Colonic mucosa (tissue), 4 donors: ENCODE measurements around the gene RAD51AP2. TPM values are rescaled to one million over a fixed set of nuclear protein-coding genes. Genes with fewer than 3 reads are reported as not detected.
"Not testable (repeated sequence)": the region's sequence is repeated elsewhere in the genome, so short reads cannot be mapped to it uniquely, and the experiment has no call there.

ENCODE experiments used
- DNase-seq: peaks from one replicate; pipeline ENCODE4 v3.0.0-alpha.2; 2020
- H3K27ac ChIP-seq: fragments of 200-600 bp; one replicate; pipeline ENCODE4 v1.8.0; 2021
- H3K27me3 ChIP-seq: fragments of 200-600 bp; one replicate; pipeline ENCODE4 v1.8.0; 2021
- H3K36me3 ChIP-seq: fragments of 200-600 bp; one replicate; pipeline ENCODE4 v1.8.0; 2021
- H3K4me1 ChIP-seq: fragments of 200-600 bp; one replicate; pipeline ENCODE4 v1.8.0; 2021; ENCODE audit warnings: mild to moderate bottlenecking
- H3K4me3 ChIP-seq: fragments of 200-600 bp; one replicate; pipeline ENCODE4 v1.8.0; 2021
- H3K9ac ChIP-seq, 2 donors: one replicate each; pipeline ENCODE4 v1.7.0; 2013; ENCODE audit warnings: control low read depth in 2 of 2, low read depth in 2 of 2, low read length in 2 of 2
- H3K9me3 ChIP-seq: fragments of 200-600 bp; one replicate; pipeline ENCODE4 v1.8.0; 2021
- intact Hi-C: fragments of 100-400 bp; cut with DNase I; formaldehyde crosslinking; loops from one replicate; pipeline ENCODE4 v1.14.1; 2022
- total RNA-seq, 2 donors: library from RNA; stranded (reverse); fragmentation: NEBNext Ultra II Directional in 1 of 2; extraction: Animal tissue kit (Norgen Biotek cat#: 25700) in 1 of 2; gene quantifications; one replicate each; pipeline ENCODE4 v1.2.1, GENCODE V29; 2021
- TF ChIP-seq, protein P1 (sequence below): fragments of 200-600 bp; IDR thresholded peaks from one replicate; pipeline ENCODE4 v1.8.0; 2022; ENCODE audit warnings: antibody characterized with exemption, mild to moderate bottlenecking
- donor health status: healthy.
- donor health status: DM: no; HTN: no; CAD: no.
- donor health status: DM: no; HTN: no; CAD: no.

Gene RAD51AP2
- total RNA-seq, 2 donors from 2014 or later, result 0.11 to 0.12 TPM

GRCh38 chr2:17517481-17518211 is 594 bp downstream of the RAD51AP2 start:
- H3K9ac ChIP-seq, result peak overlapping the region; percentile 32 to 41
- no peak overlapping the region for H3K27ac ChIP-seq
- no peaks in the 10 kb centered on the region for H3K4me1 ChIP-seq
- no peaks in the 10 kb centered on the region for H3K36me3 ChIP-seq
- H3K27me3 ChIP-seq, result no peaks in the 10 kb centered on the region
- H3K4me3 ChIP-seq, result peak overlapping the region; percentile 46
- no peak for DNase-seq
- intact Hi-C loops, result no loop called here
- no peaks in the 10 kb centered on the region for H3K9me3 ChIP-seq
- TF ChIP-seq, protein P1, sequence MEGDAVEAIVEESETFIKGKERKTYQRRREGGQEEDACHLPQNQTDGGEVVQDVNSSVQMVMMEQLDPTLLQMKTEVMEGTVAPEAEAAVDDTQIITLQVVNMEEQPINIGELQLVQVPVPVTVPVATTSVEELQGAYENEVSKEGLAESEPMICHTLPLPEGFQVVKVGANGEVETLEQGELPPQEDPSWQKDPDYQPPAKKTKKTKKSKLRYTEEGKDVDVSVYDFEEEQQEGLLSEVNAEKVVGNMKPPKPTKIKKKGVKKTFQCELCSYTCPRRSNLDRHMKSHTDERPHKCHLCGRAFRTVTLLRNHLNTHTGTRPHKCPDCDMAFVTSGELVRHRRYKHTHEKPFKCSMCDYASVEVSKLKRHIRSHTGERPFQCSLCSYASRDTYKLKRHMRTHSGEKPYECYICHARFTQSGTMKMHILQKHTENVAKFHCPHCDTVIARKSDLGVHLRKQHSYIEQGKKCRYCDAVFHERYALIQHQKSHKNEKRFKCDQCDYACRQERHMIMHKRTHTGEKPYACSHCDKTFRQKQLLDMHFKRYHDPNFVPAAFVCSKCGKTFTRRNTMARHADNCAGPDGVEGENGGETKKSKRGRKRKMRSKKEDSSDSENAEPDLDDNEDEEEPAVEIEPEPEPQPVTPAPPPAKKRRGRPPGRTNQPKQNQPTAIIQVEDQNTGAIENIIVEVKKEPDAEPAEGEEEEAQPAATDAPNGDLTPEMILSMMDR, result no peak

DNA sequence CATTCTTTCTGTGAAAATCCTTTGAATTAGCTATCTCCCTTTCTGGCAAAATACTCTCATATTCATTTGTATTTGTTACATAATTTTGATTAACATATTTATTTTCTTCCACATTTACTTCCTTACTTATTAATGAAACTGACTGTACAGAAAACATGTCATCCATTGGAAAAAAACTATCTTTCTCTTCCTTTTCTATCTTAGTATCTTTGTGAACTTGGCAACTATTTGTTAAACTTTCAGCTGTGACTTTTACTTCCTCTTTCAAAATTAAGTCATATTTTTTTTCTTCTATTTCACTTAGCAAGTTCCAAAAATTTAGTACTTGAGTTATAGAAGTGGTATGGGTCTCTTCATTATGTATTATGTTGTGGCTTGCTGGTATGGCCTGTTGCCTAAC is 2.6 kb downstream of the RAD51AP2 start:
- Histone ChIP-seq H3K9me3 (no peaks in the 10 kb centered on the region), H3K4me3 (no peak overlapping the region), H3K27me3 (no peaks in the 10 kb centered on the region), H3K4me1 (no peaks in the 10 kb centered on the region), H3K36me3 (no peaks in the 10 kb centered on the region), H3K27ac (no peak overlapping the region), H3K9ac (no peak overlapping the region)
- TF ChIP-seq, protein P1, result no peak
- intact Hi-C loops, result no loop called here
- no peak for DNase-seq

DNA sequence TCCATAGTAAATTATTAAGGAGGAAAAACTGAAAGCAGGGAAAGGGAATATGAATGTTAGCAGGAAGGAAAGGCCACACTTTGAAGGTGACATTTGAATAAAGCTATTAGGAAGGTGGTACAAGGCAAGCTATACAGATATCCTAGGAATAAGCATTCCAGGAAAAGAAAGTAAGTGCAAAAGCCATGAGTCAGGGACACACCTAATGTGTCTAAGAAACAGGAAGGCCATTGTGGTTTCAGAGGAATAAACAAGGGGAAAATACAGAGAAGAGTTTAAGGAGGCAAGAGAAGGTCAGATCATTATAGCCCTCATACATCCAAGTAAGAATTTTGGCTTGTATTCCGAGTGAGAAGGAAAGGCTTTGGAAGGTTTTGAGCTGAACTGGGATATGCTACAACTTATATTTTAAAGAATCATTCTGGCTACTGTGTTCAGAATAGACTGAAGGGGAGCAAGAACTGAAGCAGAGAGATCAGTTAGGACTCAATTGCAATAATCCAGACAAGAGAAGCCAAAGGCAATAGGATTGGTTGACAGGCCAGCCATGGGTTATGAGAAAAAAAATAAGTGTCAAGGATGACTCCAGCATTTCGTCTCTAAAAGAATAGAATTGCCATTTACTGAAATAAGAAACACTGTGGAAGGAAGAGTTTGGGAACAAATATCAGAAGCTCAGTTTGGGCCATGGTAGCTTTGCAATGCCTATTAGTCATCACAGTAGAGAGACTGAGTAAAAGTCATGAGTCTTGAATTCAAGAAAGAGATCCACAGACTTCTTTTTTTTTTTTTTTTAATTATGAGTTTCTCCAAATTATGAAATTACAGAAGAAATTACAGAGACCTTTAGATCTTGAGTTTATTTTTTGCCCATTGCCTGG is 11.3 kb downstream of the RAD51AP2 start:
- no peaks in the 10 kb centered on the region for H3K36me3 ChIP-seq
- no peak overlapping the region for H3K4me3 ChIP-seq
- H3K27ac ChIP-seq, result no peak overlapping the region
- no peak overlapping the region for H3K9ac ChIP-seq
- TF ChIP-seq, protein P1, result no peak
- DNase-seq, result no peak
- intact Hi-C loops, result no loop called here
- H3K27me3 ChIP-seq, result no peaks in the 10 kb centered on the region
- H3K4me1 ChIP-seq, result no peaks in the 10 kb centered on the region
- H3K9me3 ChIP-seq, result no peaks in the 10 kb centered on the region

DNA sequence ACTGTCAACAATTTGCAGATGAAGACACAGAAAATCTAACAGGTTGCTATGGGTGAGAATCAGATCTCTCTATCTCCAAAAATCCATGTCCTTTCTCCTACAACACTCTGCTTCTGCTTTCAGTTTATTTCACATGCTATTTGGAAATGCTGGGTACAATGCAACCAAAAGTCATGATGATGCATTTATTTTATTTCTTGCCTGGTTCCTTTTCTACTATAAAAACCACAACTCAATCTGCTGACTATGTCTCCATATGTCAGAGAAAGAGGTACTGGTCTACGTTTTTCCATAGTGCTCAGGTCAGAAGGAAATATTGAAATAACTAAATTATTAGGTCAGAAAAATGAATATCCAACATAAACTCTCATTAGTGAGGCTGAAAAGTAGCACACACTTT is 20.5 kb downstream of the RAD51AP2 start:
- Histone ChIP-seq H3K27me3 (no peaks in the 10 kb centered on the region), H3K36me3 (no peaks in the 10 kb centered on the region), H3K4me1 (no peaks in the 10 kb centered on the region), H3K4me3 (no peak overlapping the region), H3K9ac (no peak overlapping the region), H3K9me3 (no peaks in the 10 kb centered on the region), H3K27ac (no peak overlapping the region)
- intact Hi-C loops, result no loop called here
- TF ChIP-seq, protein P1, result no peak
- no peak for DNase-seq

DNA sequence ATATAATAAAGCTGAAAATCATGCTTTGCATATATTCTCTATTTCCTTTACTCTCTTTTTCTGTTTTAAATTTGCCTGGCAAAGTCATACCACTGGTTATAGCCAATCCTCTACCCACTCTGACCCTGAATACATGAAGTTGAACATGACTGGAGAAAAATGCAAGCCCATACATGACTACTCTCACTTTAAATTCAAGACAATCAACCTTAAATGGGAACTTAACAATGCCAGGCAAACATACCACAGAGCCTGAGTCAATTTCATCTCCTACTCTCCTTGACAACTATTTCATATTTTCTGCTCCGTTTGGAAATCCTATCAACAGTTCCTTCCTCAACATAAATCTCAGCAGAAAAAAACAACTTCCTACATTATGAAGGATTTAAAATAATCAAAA is 22.6 kb downstream of the RAD51AP2 start:
- Histone ChIP-seq H3K27ac (no peak overlapping the region), H3K36me3 (no peaks in the 10 kb centered on the region), H3K4me1 (no peaks in the 10 kb centered on the region), H3K9ac (no peak overlapping the region), H3K27me3 (no peaks in the 10 kb centered on the region), H3K4me3 (no peak overlapping the region), H3K9me3 (no peaks in the 10 kb centered on the region)
- no peak for DNase-seq
- TF ChIP-seq, protein P1, result no peak
- intact Hi-C loops, result no loop called here

GRCh38 chr2:17490165-17490564 is 28.1 kb downstream of the RAD51AP2 start:
- H3K9ac ChIP-seq, H3K36me3 ChIP-seq, H3K4me1 ChIP-seq, H3K27ac ChIP-seq, H3K27me3 ChIP-seq, H3K4me3 ChIP-seq, intact Hi-C loops, H3K9me3 ChIP-seq, DNase-seq: not testable (repeated sequence)

DNA sequence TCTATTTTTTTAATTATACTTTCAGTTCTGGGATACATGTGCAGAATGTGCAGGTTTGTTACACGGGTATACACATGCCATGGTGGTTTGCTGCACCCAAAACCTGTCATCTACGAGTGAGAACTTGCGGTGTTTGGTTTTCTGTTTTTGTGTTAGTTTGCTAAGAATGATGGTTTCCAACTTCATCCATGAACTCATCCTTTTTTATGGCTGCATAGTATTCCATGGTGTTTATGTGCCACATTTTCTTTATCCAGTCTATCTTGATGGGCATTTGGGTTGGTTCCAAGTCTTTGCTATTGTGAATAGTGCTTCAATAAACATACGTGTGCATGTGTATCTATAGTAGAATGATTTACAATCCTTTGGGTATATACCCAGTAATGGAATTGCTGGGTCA is 29.6 kb downstream of the RAD51AP2 start:
- H3K36me3 ChIP-seq, H3K4me3 ChIP-seq, intact Hi-C loops, H3K9ac ChIP-seq, DNase-seq, H3K4me1 ChIP-seq, H3K9me3 ChIP-seq, H3K27ac ChIP-seq, H3K27me3 ChIP-seq: not testable (repeated sequence)
